ENCODE results near the gene RPTOR. TPM values are rescaled to one million over a fixed set of nuclear protein-coding genes. Genes with fewer than 3 reads are reported as not detected.

RPTOR gene
- total RNA-seq, 1 donor from 2014 or later: 32.0 TPM

- H3K27ac ChIP-seq (ENCODE audit: low read depth, low read length): no peak overlapping the region
- H3K79me2 ChIP-seq (ENCODE audit: insufficient read depth, low read length): no peaks in the 10 kb centered on the region
- H3K4me3 Mint-ChIP-seq (ENCODE audit: unreplicated experiment): no peak overlapping the region
- FAIRE-seq: no peak
- H3K9ac ChIP-seq (ENCODE audit: low read length): no peak overlapping the region
- H3K4me1 Mint-ChIP-seq (ENCODE audit: low read depth, unreplicated experiment): peaks cover 7% of the 10 kb centered on the region
- no peak overlapping the region for H3K4me3 ChIP-seq (ENCODE audit: insufficient read depth, low read depth, low read length)
- H3K4me1 ChIP-seq (ENCODE audit: insufficient read depth, low read length): peaks cover 10% of the 10 kb centered on the region
- H2AFZ ChIP-seq (ENCODE audit: low read depth, low read length): peak overlapping the region; percentile 66
- H3K27ac Mint-ChIP-seq (ENCODE audit: unreplicated experiment): peak overlapping the region; percentile 69
- H3K27me3 ChIP-seq (ENCODE audit: insufficient read depth, low read length): peaks cover 10% of the 10 kb centered on the region
- no peaks in the 10 kb centered on the region for H3K36me3 ChIP-seq (ENCODE audit: insufficient read depth, low read length)
- H3K9me3 ChIP-seq (ENCODE audit: insufficient read depth, low read depth, low read length): no peaks in the 10 kb centered on the region
- peak; percentile 58 for DNase-seq (ENCODE audit: low read depth)
- H3K36me3 Mint-ChIP-seq (ENCODE audit: low read depth, unreplicated experiment): no peaks in the 10 kb centered on the region
- H3K4me2 ChIP-seq (ENCODE audit: low read length): peak overlapping the region; percentile 65
- H3K27me3 Mint-ChIP-seq (ENCODE audit: low read depth, unreplicated experiment): peaks cover 20% of the 10 kb centered on the region
- H3K9me3 Mint-ChIP-seq (ENCODE audit: unreplicated experiment): peaks cover 3% of the 10 kb centered on the region
- H4K20me1 ChIP-seq (ENCODE audit: insufficient read depth, low read length): no peaks in the 10 kb centered on the region
- no peak for TF ChIP-seq EZH2 (IDR thresholded peaks at IDR 0.05; ENCODE audit: insufficient read depth, low read length)
- TF ChIP-seq, protein P1, sequence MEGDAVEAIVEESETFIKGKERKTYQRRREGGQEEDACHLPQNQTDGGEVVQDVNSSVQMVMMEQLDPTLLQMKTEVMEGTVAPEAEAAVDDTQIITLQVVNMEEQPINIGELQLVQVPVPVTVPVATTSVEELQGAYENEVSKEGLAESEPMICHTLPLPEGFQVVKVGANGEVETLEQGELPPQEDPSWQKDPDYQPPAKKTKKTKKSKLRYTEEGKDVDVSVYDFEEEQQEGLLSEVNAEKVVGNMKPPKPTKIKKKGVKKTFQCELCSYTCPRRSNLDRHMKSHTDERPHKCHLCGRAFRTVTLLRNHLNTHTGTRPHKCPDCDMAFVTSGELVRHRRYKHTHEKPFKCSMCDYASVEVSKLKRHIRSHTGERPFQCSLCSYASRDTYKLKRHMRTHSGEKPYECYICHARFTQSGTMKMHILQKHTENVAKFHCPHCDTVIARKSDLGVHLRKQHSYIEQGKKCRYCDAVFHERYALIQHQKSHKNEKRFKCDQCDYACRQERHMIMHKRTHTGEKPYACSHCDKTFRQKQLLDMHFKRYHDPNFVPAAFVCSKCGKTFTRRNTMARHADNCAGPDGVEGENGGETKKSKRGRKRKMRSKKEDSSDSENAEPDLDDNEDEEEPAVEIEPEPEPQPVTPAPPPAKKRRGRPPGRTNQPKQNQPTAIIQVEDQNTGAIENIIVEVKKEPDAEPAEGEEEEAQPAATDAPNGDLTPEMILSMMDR (IDR thresholded peaks at IDR 0.05; ENCODE audit: insufficient read depth, low read depth, low read length): no peak
Observed at GRCh38 chr17:80527016-80527645, 17.5 kb upstream of the RPTOR start.

- Histone ChIP-seq H3K9me3 (ENCODE audit: insufficient read depth, low read depth, low read length) (no peaks in the 10 kb centered on the region), H3K4me1 (ENCODE audit: insufficient read depth, low read length) (peaks cover 10% of the 10 kb centered on the region), H3K27ac (ENCODE audit: low read depth, low read length) (no peak overlapping the region), H3K79me2 (ENCODE audit: insufficient read depth, low read length) (no peaks in the 10 kb centered on the region), H2AFZ (ENCODE audit: low read depth, low read length) (no peak overlapping the region), H4K20me1 (ENCODE audit: insufficient read depth, low read length) (no peaks in the 10 kb centered on the region), H3K9ac (ENCODE audit: low read length) (no peak overlapping the region), H3K36me3 (ENCODE audit: insufficient read depth, low read length) (no peaks in the 10 kb centered on the region), H3K4me3 (ENCODE audit: insufficient read depth, low read depth, low read length) (no peak overlapping the region), H3K4me2 (ENCODE audit: low read length) (no peak overlapping the region), H3K27me3 (ENCODE audit: insufficient read depth, low read length) (no peaks in the 10 kb centered on the region)
- Mint-ChIP-seq H3K4me1 (ENCODE audit: low read depth, unreplicated experiment) (peaks cover 7% of the 10 kb centered on the region), H3K27me3 (ENCODE audit: low read depth, unreplicated experiment) (peaks cover 23% of the 10 kb centered on the region), H3K27ac (ENCODE audit: unreplicated experiment) (no peak overlapping the region), H3K4me3 (ENCODE audit: unreplicated experiment) (no peak overlapping the region), H3K36me3 (ENCODE audit: low read depth, unreplicated experiment) (no peaks in the 10 kb centered on the region), H3K9me3 (ENCODE audit: unreplicated experiment) (peaks cover 3% of the 10 kb centered on the region)
- TF ChIP-seq EZH2 (IDR thresholded peaks at IDR 0.05; ENCODE audit: insufficient read depth, low read length): no peak
- TF ChIP-seq, protein P1 (IDR thresholded peaks at IDR 0.05; ENCODE audit: insufficient read depth, low read depth, low read length): no peak
- FAIRE-seq: no peak
- no peak for DNase-seq (ENCODE audit: low read depth)
Observed at GRCh38 chr17:80528536-80528935, 16.1 kb upstream of the RPTOR start.
